Sigmoid colon (tissue), 7 donors: ENCODE measurements around the gene FANCC. TPM values are rescaled to one million over a fixed set of nuclear protein-coding genes. Genes with fewer than 3 reads are reported as not detected.

Experiments
- DNase-seq: peaks from one replicate; pipeline ENCODE4 v3.0.0-alpha.2; 2019
- H3K27ac ChIP-seq, 4 donors: fragments of 200-600 bp; sonication (generic); one replicate each; pipeline ENCODE4 v1.5.1; 2016 to 2019; ENCODE audit warnings: mild to moderate bottlenecking in 1 of 4
- H3K27me3 ChIP-seq, 3 donors: fragments of 200-600 bp; sonication (generic); one replicate each; pipeline ENCODE4 v1.5.1; 2019; ENCODE audit warnings: mild to moderate bottlenecking in 1 of 3
- H3K36me3 ChIP-seq, 4 donors: fragments of 200-600 bp; sonication (generic); one replicate each; pipeline ENCODE4 v1.5.1; 2016 to 2019
- H3K4me1 ChIP-seq, 4 donors: fragments of 200-600 bp; sonication (generic); one replicate each; pipeline ENCODE4 v1.5.1; 2017 to 2019
- H3K4me3 ChIP-seq, 4 donors: fragments of 200-600 bp; sonication (generic); one replicate each; pipeline ENCODE4 v1.5.1; 2017 to 2019; ENCODE audit warnings: mild to moderate bottlenecking in 2 of 4, moderate library complexity in 1 of 4
- H3K9me3 ChIP-seq, 4 donors: fragments of 200-600 bp in 3 of 4; sonication (generic) in 3 of 4; one replicate each; pipeline versions ENCODE4 v1.5.1 to v1.6.1; 2013 to 2019
- CTCF ChIP-seq, 4 experiments: fragments of 450-650 bp in 3 of 4; fragments of 200-600 bp in 1 of 4; IDR thresholded peaks; one replicate each; pipeline ENCODE4 v1.5.1; 2016 to 2019; ENCODE audit warnings: antibody characterized with exemption in 4 of 4, mild to moderate bottlenecking in 3 of 4, moderate library complexity in 2 of 4
- EP300 ChIP-seq, 4 donors: sonication (generic); formaldehyde crosslinking; IDR thresholded peaks; one replicate each; pipeline ENCODE4 v1.6.1; 2017; ENCODE audit warnings: antibody characterized with exemption in 4 of 4
- POLR2A ChIP-seq, 2 donors: fragments of 450-650 bp; IDR thresholded peaks; one replicate each; pipeline ENCODE4 v1.6.1; 2016; ENCODE audit warnings: antibody characterized with exemption in 2 of 2, mild to moderate bottlenecking in 2 of 2, moderate library complexity in 2 of 2
- POLR2AphosphoS5 ChIP-seq, 4 donors: sonication (generic); formaldehyde crosslinking; IDR thresholded peaks; one replicate each; pipeline ENCODE4 v1.6.1; 2017; ENCODE audit warnings: antibody characterized with exemption in 4 of 4
- WGBS, 2 donors: extraction: QIAGEN DNeasy Blood & Tissue Kit; methylation state at CpG; one replicate each; pipeline ENCODE4 v1.1.7; 2013; 5-methylcytosine and 5-hydroxymethylcytosine counted together
- intact Hi-C: fragments of 100-400 bp; cut with DNase I; formaldehyde crosslinking; loops from one replicate; pipeline ENCODE4 v1.15.1; 2023
- polyA plus RNA-seq, 3 donors: library from polyadenylated mRNA; stranded (reverse); fragments of 200-250 nt; gene quantifications; one replicate each; pipeline ENCODE4 v1.2.3, GENCODE V29; 2013
- total RNA-seq, 4 donors: library from RNA; depleted of rRNA; stranded (reverse); fragments of >200 nt; gene quantifications; one replicate each; pipeline ENCODE4 v1.1.0, GENCODE V29; 2016
- donor health status: healthy with polysubstance abuse.
- donor health status: Bipolar disorder and iron deficiency.
- donor health status: healthy.

FANCC gene
- total and polyA plus RNA-seq, 7 donors, result 2.4 to 10.6 (median 5.3) TPM

DNA sequence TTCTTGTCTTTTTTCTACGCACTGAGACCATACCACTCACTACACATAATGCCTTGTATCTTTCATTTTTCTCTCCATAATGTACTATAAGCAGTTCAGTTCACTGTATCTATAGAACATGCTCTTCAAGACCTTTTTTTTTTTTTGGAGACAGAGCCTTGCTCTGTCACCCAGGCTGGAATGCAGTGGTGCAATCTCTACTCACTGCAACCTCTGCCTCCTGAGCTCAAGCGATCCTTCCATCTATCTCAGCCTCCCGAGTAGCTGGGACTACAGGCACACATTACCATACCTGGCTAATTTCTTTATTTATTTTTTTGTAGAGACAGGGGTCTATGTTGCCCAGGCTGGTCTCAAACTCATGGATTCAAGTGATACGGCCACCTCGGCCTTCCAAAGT lies 208.7 kb downstream of the FANCC start:
- Histone ChIP-seq H3K27ac (peak overlapping the region in 3 of 4 donors; percentile 25 to 72 (median 41)), H3K36me3 (peaks cover 0 to 63% (median 10%) of the 10 kb centered on the region in 4 donors), H3K9me3 (no peaks in the 10 kb centered on the region), H3K4me3 (no peak overlapping the region), H3K4me1 (peaks cover 0 to 41% (median 28%) of the 10 kb centered on the region in 4 donors), H3K27me3 (no peaks in the 10 kb centered on the region)
- no peak for TF ChIP-seq CTCF (IDR thresholded peaks at IDR 0.05)
- no peak for TF ChIP-seq EP300 (IDR thresholded peaks at IDR 0.05)
- no peak for TF ChIP-seq POLR2A (IDR thresholded peaks at IDR 0.05)
- TF ChIP-seq POLR2AphosphoS5 (IDR thresholded peaks at IDR 0.05), result no peak
- 95 to 97% methylated on average over 5 of the region's 5 CpGs for WGBS, 2 donors
- DNase-seq, result no peak
- intact Hi-C loops, result no loop called here

DNA sequence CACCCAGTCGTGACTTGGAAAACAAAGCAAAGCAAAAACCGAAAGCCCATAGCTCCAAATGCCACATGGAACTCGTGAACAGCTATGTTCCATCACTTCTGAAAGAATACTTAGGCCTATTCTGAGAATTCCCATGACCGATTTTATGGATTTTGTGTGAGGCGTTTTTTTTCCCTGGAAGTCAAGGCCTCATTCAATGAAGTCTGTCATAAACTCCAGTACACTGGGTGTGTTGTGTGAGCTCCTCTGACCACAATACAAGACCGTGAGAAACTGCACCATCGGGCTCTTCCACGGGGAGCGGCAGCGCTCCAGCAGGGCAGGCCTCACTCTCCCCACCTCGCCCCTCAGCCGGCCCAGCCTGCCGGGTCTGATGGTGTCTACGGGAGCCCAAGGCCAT lies 209.5 kb downstream of the FANCC start:
- no peak overlapping the region for H3K4me3 ChIP-seq
- TF ChIP-seq POLR2A (IDR thresholded peaks at IDR 0.05), result no peak
- no peak for TF ChIP-seq CTCF (IDR thresholded peaks at IDR 0.05)
- TF ChIP-seq POLR2AphosphoS5 (IDR thresholded peaks at IDR 0.05), result no peak
- TF ChIP-seq EP300 (IDR thresholded peaks at IDR 0.05), result no peak
- peaks cover 0 to 49% (median 36%) of the 10 kb centered on the region in 4 donors for H3K4me1 ChIP-seq
- 83 to 86% methylated on average over 14 of the region's 14 CpGs for WGBS, 2 donors
- no peaks in the 10 kb centered on the region for H3K9me3 ChIP-seq
- no peaks in the 10 kb centered on the region for H3K27me3 ChIP-seq
- peak; percentile 62 for DNase-seq
- H3K27ac ChIP-seq, result peak overlapping the region; percentile 39 to 72 (median 58)
- H3K36me3 ChIP-seq, result peaks cover 0 to 59% (median 10%) of the 10 kb centered on the region in 4 donors
- intact Hi-C loops, result no loop called here

DNA sequence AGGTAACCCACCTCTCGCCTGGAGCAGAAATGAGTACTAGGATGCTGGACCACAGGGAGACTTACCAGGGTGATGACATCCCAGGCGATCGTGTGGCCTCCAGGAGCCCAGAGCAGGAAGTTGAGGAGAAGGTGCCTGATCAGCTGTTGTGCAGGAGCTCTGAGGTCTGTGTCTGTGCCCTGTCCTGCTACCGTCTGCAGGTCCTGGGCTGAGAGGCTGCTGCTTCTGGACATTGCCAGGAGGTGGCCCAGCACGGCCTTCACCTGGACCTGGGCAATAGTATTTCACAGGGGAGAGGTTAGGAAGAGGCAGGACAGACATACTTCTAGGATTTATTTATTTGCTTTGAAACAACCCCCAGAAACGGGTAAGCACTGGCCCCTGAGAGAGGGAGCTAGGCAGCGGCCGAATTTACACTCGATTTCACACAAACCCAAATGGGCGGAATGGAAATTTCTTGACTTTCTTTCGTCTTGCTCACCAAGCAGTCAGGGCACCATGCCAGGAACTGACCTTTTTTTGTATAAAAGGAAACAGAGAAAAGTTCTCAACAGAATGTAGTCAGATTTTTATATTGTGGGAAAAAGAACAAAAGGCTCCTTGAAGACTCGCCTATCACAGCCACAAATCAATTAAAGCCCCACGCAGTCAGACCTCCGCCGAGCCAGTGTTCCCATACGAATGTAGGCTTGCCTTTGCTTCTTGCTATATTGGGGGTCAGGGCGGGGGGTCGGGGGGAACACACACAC lies 210.3 kb downstream of the FANCC start:
- peak; percentile 72 for DNase-seq
- TF ChIP-seq POLR2AphosphoS5 (IDR thresholded peaks at IDR 0.05) (peak in 1 of 4 donors; percentile 23), POLR2A (IDR thresholded peaks at IDR 0.05) (no peak)
- Histone ChIP-seq H3K4me1 (peaks cover 0 to 57% (median 44%) of the 10 kb centered on the region in 4 donors), H3K27ac (peak overlapping the region; percentile 39 to 72 (median 56)), H3K4me3 (no peak overlapping the region), H3K27me3 (no peaks in the 10 kb centered on the region), H3K9me3 (no peaks in the 10 kb centered on the region), H3K36me3 (peaks cover 0 to 51% (median 10%) of the 10 kb centered on the region in 4 donors)
- WGBS, 2 donors, result 87 to 89% methylated on average over 18 of the region's 18 CpGs
- intact Hi-C loops, result no loop called here

GRCh38 chr9:95105519-95106287 lies 211.8 kb downstream of the FANCC start:
- Histone ChIP-seq H3K4me1 (peaks cover 2 to 72% (median 58%) of the 10 kb centered on the region in 4 donors), H3K9me3 (no peaks in the 10 kb centered on the region), H3K36me3 (peaks cover 0 to 37% (median 7%) of the 10 kb centered on the region in 4 donors), H3K4me3 (no peak overlapping the region), H3K27ac (peak overlapping the region; percentile 37 to 72 (median 68)), H3K27me3 (no peaks in the 10 kb centered on the region)
- TF ChIP-seq EP300 (IDR thresholded peaks at IDR 0.05) (no peak), POLR2AphosphoS5 (IDR thresholded peaks at IDR 0.05) (peak in 2 of 4 donors; percentile 14 to 15), CTCF (IDR thresholded peaks at IDR 0.05) (no peak), POLR2A (IDR thresholded peaks at IDR 0.05) (no peak)
- intact Hi-C loops, result no loop called here
- WGBS, 2 donors, result 86 to 89% methylated on average over 13 of the region's 13 CpGs
- DNase-seq, result peak; percentile 53

GRCh38 chr9:95104980-95105379 lies 212.5 kb downstream of the FANCC start:
- no peaks in the 10 kb centered on the region for H3K27me3 ChIP-seq

More at GRCh38 chr9:95104980-95105379, 212.5 kb downstream of the FANCC start:
- TF ChIP-seq CTCF (IDR thresholded peaks at IDR 0.05), result no peak
- TF ChIP-seq EP300 (IDR thresholded peaks at IDR 0.05), result no peak
- no peak for TF ChIP-seq POLR2A (IDR thresholded peaks at IDR 0.05)
- no peak for TF ChIP-seq POLR2AphosphoS5 (IDR thresholded peaks at IDR 0.05)
- Histone ChIP-seq H3K4me3 (no peak overlapping the region), H3K4me1 (peaks cover 2 to 77% (median 66%) of the 10 kb centered on the region in 4 donors), H3K36me3 (peaks cover 0 to 38% (median 7%) of the 10 kb centered on the region in 4 donors), H3K9me3 (no peaks in the 10 kb centered on the region), H3K27ac (peak overlapping the region; percentile 54 to 72 (median 68))
- 91 to 92% methylated on average over 12 of the region's 12 CpGs for WGBS, 2 donors
- intact Hi-C loops, result no loop called here
- peak; percentile 66 for DNase-seq
